GM23338 (cell line): ENCODE data around the gene SLC2A9. TPM values are rescaled to one million over a fixed set of nuclear protein-coding genes. Genes with fewer than 3 reads are reported as not detected.
A peak's percentile ranks its signal among the peaks of the same experiment; 100 is the strongest.

Experiments used
- ATAC-seq: fragments of 200-7000 bp; cut with Tn5 transposase; 3 replicates; pipeline ENCODE4 v1.9.1; 2020
- DNase-seq: peaks from one replicate; pipeline ENCODE4 v3.0.0-alpha.2; 2015; ENCODE audit warnings: low spot score
- H2AFZ ChIP-seq: fragments of 200-600 bp; sonication (generic); 2 replicates; pipeline ENCODE4 v1.8.0; 2016; ENCODE audit warnings: antibody characterized with exemption, mild to moderate bottlenecking, moderate library complexity
- H3F3A ChIP-seq: fragments of 200-600 bp; sonication (generic); replicated peaks from 2 replicates; pipeline ENCODE4 v1.8.0; 2017; ENCODE audit warnings: antibody characterized with exemption, mixed run types, low read depth
- H3K27ac ChIP-seq: fragments of 200-600 bp; sonication (generic); 2 replicates; pipeline ENCODE4 v1.6.1; 2016; ENCODE audit warnings: low read depth
- H3K27me3 ChIP-seq: fragments of 200-600 bp; sonication (generic); 2 replicates; pipeline ENCODE4 v1.8.0; 2016; ENCODE audit warnings: mild to moderate bottlenecking, mixed run types, moderate library complexity; ENCODE audit not compliant: insufficient read depth
- H3K36me3 ChIP-seq: fragments of 200-600 bp; sonication (generic); 2 replicates; pipeline ENCODE4 v1.8.0; 2016; ENCODE audit warnings: mild to moderate bottlenecking; ENCODE audit not compliant: insufficient read depth
- H3K4me1 ChIP-seq: fragments of 200-600 bp; sonication (generic); 2 replicates; pipeline ENCODE4 v1.8.0; 2016; ENCODE audit warnings: mild to moderate bottlenecking, moderate library complexity; ENCODE audit not compliant: insufficient read depth
- H3K4me2 ChIP-seq: fragments of 200-600 bp; sonication (generic); 2 replicates; pipeline ENCODE4 v1.7.1; 2017; ENCODE audit warnings: mixed run types
- H3K4me3 ChIP-seq: fragments of 200-600 bp; sonication (generic); 2 replicates; pipeline ENCODE4 v1.6.1; 2016; ENCODE audit warnings: mixed run types
- H3K79me2 ChIP-seq: fragments of 200-600 bp; sonication (generic); replicated peaks from 2 replicates; pipeline ENCODE4 v1.8.0; 2017; ENCODE audit warnings: mild to moderate bottlenecking; ENCODE audit not compliant: insufficient read depth
- H3K9me2 ChIP-seq: fragments of 200-600 bp; sonication (generic); 2 replicates; pipeline ENCODE4 v1.8.0; 2017; ENCODE audit not compliant: insufficient read depth
- H4K20me1 ChIP-seq: fragments of 200-600 bp; sonication (generic); replicated peaks from 2 replicates; pipeline ENCODE4 v1.8.0; 2017; ENCODE audit warnings: mild to moderate bottlenecking; ENCODE audit not compliant: insufficient read depth
- H3K27ac Mint-ChIP-seq: 2 replicates; pipeline ENCODE4 v1.8.0; 2020; ENCODE audit warnings: inconsistent platforms, mild to moderate bottlenecking, moderate library complexity, mixed read lengths
- H3K27me3 Mint-ChIP-seq: 3 replicates; pipeline ENCODE4 v1.8.0; 2022; ENCODE audit warnings: low read depth, mild to moderate bottlenecking, moderate library complexity, mixed read lengths, inconsistent platforms; ENCODE audit not compliant: insufficient read depth, poor library complexity
- H3K36me3 Mint-ChIP-seq: 3 replicates; pipeline ENCODE4 v1.8.0; 2021; ENCODE audit warnings: low read depth, mild to moderate bottlenecking, inconsistent platforms, moderate library complexity, mixed read lengths
- H3K4me1 Mint-ChIP-seq: 3 replicates; pipeline ENCODE4 v1.8.0; 2020; ENCODE audit warnings: mild to moderate bottlenecking, inconsistent platforms, mixed read lengths
- H3K4me3 Mint-ChIP-seq: 3 replicates; pipeline ENCODE4 v1.8.0; 2021; ENCODE audit warnings: moderate library complexity, mild to moderate bottlenecking, inconsistent platforms, mixed read lengths
- H3K9me3 Mint-ChIP-seq: 3 replicates; pipeline ENCODE4 v1.8.0; 2020; ENCODE audit warnings: moderate library complexity, mild to moderate bottlenecking, inconsistent platforms, mixed read lengths
- EZH2 ChIP-seq: fragments of 200-600 bp; sonication (generic); IDR thresholded peaks from one replicate; pipeline ENCODE4 v1.8.0; 2017; ENCODE audit warnings: antibody characterized with exemption, mild to moderate bottlenecking, low read depth; ENCODE audit not compliant: unreplicated experiment
- NANOG ChIP-seq: IDR thresholded peaks from 2 replicates; pipeline ENCODE4 v1.6.1; 2016; ENCODE audit warnings: antibody characterized with exemption, borderline replicate concordance
- STAT1 ChIP-seq: IDR thresholded peaks from one replicate; pipeline ENCODE4 v1.6.1; 2016; ENCODE audit warnings: antibody characterized with exemption; ENCODE audit not compliant: unreplicated experiment
- polyA plus RNA-seq: library from polyadenylated mRNA; unstranded; fragments of >200 nt; fragmentation: Nextera tagmentation; extraction: Ambion mirVana; gene quantifications from 2 replicates; pipeline ENCODE4 v1.2.1, GENCODE V29; 2016
- total RNA-seq: library from RNA; depleted of rRNA; stranded (reverse); fragments of >200 nt; shearing (Covaris generic); gene quantifications from 2 replicates; pipeline ENCODE4 v1.2.3, GENCODE V29; 2014
- TF ChIP-seq, protein P1 (sequence below): IDR thresholded peaks from one replicate; pipeline ENCODE4 v1.6.1; 2018; ENCODE audit warnings: antibody characterized with exemption; ENCODE audit not compliant: unreplicated experiment
- TF ChIP-seq, protein P2 (sequence below): fragments of 250-450 bp; sonication (Bioruptor Pico); IDR thresholded peaks from 2 replicates; pipeline ENCODE4 v1.5.0; 2020; ENCODE audit warnings: mild to moderate bottlenecking, moderate library complexity

SLC2A9 gene
- total and polyA plus RNA-seq, 2 experiments from 2014 or later = 0.21 to 0.40 TPM

DNA sequence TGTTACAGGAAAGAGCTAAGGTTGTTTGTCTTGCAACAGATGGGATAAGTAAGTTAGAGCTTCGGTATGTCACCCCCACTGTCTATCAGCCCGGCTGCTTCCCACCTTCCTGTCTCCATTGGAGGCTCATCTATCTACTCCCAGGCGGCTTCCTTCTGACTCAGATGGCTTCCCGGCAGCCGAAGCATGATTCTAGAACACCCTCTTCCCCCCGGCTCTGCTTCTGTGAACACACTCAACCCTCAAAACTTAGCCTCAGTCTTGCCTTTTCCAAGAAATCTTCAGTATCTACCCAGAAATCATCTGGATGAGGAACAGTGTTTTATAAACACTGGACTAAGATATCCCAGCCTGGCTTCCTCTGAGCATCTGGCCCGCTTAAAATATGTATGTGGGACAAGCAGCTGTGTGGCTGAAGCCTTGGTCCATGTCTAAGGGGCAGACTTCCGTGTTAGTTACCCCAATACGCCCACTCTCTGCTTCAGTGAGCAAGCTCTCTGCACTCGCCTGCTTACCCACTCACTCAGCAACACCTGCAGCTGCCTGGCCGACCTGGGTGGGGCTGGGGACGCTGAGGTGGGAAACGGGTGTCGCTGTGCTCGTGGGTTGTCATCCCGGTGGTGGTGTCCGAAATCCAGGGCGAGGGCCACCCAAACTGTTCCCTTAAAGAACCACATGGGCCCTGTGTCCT is 12.0 kb upstream of the SLC2A9 start:
- Histone ChIP-seq H4K20me1 (no peaks in the 10 kb centered on the region), H3K4me3 (no peak overlapping the region), H3K79me2 (no peaks in the 10 kb centered on the region), H2AFZ (0 out of 2 replicates have a peak overlapping the region, but pooled peaks have one; percentile 43), H3K4me2 (no peak overlapping the region), H3K4me1 (no peaks in the 10 kb centered on the region), H3F3A (no peaks in the 10 kb centered on the region), H3K27me3 (no peaks in the 10 kb centered on the region), H3K27ac (no peak overlapping the region), H3K9me2 (no peaks in the 10 kb centered on the region), H3K36me3 (no peaks in the 10 kb centered on the region)
- H3K36me3 Mint-ChIP-seq = no peaks in the 10 kb centered on the region
- ATAC-seq (no peak), DNase-seq (no peak)
- H3K9me3 Mint-ChIP-seq = no peaks in the 10 kb centered on the region
- H3K27ac Mint-ChIP-seq = no peak overlapping the region
- TF ChIP-seq STAT1 (no peak), EZH2 (no peak), NANOG (no peak)
- TF ChIP-seq, protein P1, sequence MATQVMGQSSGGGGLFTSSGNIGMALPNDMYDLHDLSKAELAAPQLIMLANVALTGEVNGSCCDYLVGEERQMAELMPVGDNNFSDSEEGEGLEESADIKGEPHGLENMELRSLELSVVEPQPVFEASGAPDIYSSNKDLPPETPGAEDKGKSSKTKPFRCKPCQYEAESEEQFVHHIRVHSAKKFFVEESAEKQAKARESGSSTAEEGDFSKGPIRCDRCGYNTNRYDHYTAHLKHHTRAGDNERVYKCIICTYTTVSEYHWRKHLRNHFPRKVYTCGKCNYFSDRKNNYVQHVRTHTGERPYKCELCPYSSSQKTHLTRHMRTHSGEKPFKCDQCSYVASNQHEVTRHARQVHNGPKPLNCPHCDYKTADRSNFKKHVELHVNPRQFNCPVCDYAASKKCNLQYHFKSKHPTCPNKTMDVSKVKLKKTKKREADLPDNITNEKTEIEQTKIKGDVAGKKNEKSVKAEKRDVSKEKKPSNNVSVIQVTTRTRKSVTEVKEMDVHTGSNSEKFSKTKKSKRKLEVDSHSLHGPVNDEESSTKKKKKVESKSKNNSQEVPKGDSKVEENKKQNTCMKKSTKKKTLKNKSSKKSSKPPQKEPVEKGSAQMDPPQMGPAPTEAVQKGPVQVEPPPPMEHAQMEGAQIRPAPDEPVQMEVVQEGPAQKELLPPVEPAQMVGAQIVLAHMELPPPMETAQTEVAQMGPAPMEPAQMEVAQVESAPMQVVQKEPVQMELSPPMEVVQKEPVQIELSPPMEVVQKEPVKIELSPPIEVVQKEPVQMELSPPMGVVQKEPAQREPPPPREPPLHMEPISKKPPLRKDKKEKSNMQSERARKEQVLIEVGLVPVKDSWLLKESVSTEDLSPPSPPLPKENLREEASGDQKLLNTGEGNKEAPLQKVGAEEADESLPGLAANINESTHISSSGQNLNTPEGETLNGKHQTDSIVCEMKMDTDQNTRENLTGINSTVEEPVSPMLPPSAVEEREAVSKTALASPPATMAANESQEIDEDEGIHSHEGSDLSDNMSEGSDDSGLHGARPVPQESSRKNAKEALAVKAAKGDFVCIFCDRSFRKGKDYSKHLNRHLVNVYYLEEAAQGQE = no peak
- TF ChIP-seq, protein P2, sequence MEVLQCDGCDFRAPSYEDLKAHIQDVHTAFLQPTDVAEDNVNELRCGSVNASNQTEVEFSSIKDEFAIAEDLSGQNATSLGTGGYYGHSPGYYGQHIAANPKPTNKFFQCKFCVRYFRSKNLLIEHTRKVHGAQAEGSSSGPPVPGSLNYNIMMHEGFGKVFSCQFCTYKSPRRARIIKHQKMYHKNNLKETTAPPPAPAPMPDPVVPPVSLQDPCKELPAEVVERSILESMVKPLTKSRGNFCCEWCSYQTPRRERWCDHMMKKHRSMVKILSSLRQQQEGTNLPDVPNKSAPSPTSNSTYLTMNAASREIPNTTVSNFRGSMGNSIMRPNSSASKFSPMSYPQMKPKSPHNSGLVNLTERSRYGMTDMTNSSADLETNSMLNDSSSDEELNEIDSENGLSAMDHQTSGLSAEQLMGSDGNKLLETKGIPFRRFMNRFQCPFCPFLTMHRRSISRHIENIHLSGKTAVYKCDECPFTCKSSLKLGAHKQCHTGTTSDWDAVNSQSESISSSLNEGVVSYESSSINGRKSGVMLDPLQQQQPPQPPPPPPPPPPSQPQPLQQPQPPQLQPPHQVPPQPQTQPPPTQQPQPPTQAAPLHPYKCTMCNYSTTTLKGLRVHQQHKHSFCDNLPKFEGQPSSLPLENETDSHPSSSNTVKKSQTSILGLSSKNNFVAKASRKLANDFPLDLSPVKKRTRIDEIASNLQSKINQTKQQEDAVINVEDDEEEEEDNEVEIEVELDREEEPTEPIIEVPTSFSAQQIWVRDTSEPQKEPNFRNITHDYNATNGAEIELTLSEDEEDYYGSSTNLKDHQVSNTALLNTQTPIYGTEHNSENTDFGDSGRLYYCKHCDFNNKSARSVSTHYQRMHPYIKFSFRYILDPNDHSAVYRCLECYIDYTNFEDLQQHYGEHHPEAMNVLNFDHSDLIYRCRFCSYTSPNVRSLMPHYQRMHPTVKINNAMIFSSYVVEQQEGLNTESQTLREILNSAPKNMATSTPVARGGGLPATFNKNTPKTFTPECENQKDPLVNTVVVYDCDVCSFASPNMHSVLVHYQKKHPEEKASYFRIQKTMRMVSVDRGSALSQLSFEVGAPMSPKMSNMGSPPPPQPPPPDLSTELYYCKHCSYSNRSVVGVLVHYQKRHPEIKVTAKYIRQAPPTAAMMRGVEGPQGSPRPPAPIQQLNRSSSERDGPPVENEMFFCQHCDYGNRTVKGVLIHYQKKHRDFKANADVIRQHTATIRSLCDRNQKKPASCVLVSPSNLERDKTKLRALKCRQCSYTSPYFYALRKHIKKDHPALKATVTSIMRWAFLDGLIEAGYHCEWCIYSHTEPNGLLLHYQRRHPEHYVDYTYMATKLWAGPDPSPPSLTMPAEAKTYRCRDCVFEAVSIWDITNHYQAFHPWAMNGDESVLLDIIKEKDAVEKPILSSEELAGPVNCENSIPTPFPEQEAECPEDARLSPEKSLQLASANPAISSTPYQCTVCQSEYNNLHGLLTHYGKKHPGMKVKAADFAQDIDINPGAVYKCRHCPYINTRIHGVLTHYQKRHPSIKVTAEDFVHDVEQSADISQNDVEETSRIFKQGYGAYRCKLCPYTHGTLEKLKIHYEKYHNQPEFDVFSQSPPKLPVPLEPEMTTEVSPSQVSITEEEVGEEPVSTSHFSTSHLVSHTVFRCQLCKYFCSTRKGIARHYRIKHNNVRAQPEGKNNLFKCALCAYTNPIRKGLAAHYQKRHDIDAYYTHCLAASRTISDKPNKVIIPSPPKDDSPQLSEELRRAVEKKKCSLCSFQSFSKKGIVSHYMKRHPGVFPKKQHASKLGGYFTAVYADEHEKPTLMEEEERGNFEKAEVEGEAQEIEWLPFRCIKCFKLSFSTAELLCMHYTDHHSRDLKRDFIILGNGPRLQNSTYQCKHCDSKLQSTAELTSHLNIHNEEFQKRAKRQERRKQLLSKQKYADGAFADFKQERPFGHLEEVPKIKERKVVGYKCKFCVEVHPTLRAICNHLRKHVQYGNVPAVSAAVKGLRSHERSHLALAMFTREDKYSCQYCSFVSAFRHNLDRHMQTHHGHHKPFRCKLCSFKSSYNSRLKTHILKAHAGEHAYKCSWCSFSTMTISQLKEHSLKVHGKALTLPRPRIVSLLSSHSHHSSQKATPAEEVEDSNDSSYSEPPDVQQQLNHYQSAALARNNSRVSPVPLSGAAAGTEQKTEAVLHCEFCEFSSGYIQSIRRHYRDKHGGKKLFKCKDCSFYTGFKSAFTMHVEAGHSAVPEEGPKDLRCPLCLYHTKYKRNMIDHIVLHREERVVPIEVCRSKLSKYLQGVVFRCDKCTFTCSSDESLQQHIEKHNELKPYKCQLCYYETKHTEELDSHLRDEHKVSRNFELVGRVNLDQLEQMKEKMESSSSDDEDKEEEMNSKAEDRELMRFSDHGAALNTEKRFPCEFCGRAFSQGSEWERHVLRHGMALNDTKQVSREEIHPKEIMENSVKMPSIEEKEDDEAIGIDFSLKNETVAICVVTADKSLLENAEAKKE (CRISPR knock-in tag) = no peak
- no peaks in the 10 kb centered on the region for H3K27me3 Mint-ChIP-seq
- H3K4me1 Mint-ChIP-seq = peaks cover 5% of the 10 kb centered on the region
- H3K4me3 Mint-ChIP-seq = no peak overlapping the region
